ENCODE results near the gene VAPA. TPM values are rescaled to one million over a fixed set of nuclear protein-coding genes. Genes with fewer than 3 reads are reported as not detected.

The VAPA gene
- total and polyA plus RNA-seq, 10 donors = 53.1 to 290 (median 181) TPM

- H3K36me3 ChIP-seq = no peaks in the 10 kb centered on the region
- no peak for DNase-seq
- no peak overlapping the region for H3K4me3 ChIP-seq
- no peaks in the 10 kb centered on the region for H3K27me3 ChIP-seq (replicated peaks in 1 of 7)
- peak overlapping the region in 2 of 8 donors; percentile 10 to 17 for H3K27ac ChIP-seq
- TF ChIP-seq CTCF (IDR thresholded peaks at IDR 0.05 in 8 of 11, conservative IDR thresholded peaks at IDR 0.05 in 3 of 11) (peak in 2 of 11 experiments; percentile 10 to 23), POLR2A (IDR thresholded peaks at IDR 0.05) (no peak)
- H3K9me3 ChIP-seq = no peaks in the 10 kb centered on the region
- H3K4me1 ChIP-seq = peaks cover 0 to 24% (median 4%) of the 10 kb centered on the region in 6 donors
- intact Hi-C loops (cut with DNase I; ENCODE audit: low total_unique reads) = no loop called here
- 45 to 74% (median 53%) methylated on average over 4 of the region's 4 CpGs for WGBS, 5 donors
Measured at GRCh38 chr18:10006311-10006893, 92.6 kb downstream of the VAPA start.

GRCh38 chr18:10008006-10008647, 94.3 kb downstream of the VAPA start:
- no peak for DNase-seq
- Histone ChIP-seq H3K27ac (no peak overlapping the region), H3K36me3 (no peaks in the 10 kb centered on the region), H3K4me3 (no peak overlapping the region), H3K9me3 (no peaks in the 10 kb centered on the region), H3K4me1 (peaks cover 0 to 19% (median 4%) of the 10 kb centered on the region in 6 donors), H3K27me3 (replicated peaks in 1 of 7) (no peaks in the 10 kb centered on the region)
- WGBS, 5 donors = 96 to 98% (median 97%) methylated on average over 3 of the region's 3 CpGs
- intact Hi-C loops (cut with DNase I; ENCODE audit: low total_unique reads) = no loop called here
- TF ChIP-seq POLR2A (IDR thresholded peaks at IDR 0.05) (no peak), CTCF (IDR thresholded peaks at IDR 0.05 in 8 of 11, conservative IDR thresholded peaks at IDR 0.05 in 3 of 11) (no peak), POLR2AphosphoS5 (IDR thresholded peaks at IDR 0.05) (no peak)

Small RNA genes lying within 50 kb of the gene (small RNA-seq; reads per million reads assigned to genes)
- gene RNA5SP450 = 2.9 to 8.8 (median 3.7) reads per million in 4 donors

Other genes starting within 250 kb of the VAPA start
- 100 to 1,000 TPM in 1 of 7 donors, 10 to 100 TPM in 6; 51.7 to 112 (median 83.1) TPM for gene RAB31, start 205.7 kb upstream of the VAPA start, total RNA-seq
- 10 to 100 TPM; 12.3 to 22.9 (median 15.6) TPM for gene RAB31, start 205.7 kb upstream of the VAPA start, polyA plus RNA-seq
- gene TXNDC2, start 28.0 kb upstream of the VAPA start, total RNA-seq = under 1 TPM in 5 of 7 donors, not detected in 2; 0.37 to 0.93 (median 0.43) TPM
- under 1 TPM in 1 of 3 donors, not detected in 2; 0.03 TPM for gene TXNDC2, start 28.0 kb upstream of the VAPA start, polyA plus RNA-seq

Measured in spleen (tissue), 11 donors.